Measurements from ENCODE around the gene USP12.

Gene USP12

GRCh38 chr13:27043013-27043412, 128.6 kb downstream of the USP12 start:
- no peak for TF ChIP-seq CTCF (IDR thresholded peaks at IDR 0.05; ENCODE audit: control insufficient read depth, insufficient read depth, low read depth, low read length, missing control alignments)
- H3K4me3 ChIP-seq (ENCODE audit: control insufficient read depth, low read depth, low read length), result no peak overlapping the region
- peak; percentile 95 for DNase-seq (ENCODE audit: low read depth)

- no peak overlapping the region for H3K4me3 ChIP-seq (ENCODE audit: control insufficient read depth, low read depth, low read length)
- no peak for DNase-seq (ENCODE audit: low read depth)
- TF ChIP-seq CTCF (IDR thresholded peaks at IDR 0.05; ENCODE audit: control insufficient read depth, insufficient read depth, low read depth, low read length, missing control alignments), result no peak
Measured at GRCh38 chr13:27041341-27041740, 130.3 kb downstream of the USP12 start.

- H3K4me3 ChIP-seq (ENCODE audit: control insufficient read depth, low read depth, low read length), result no peak overlapping the region
- no peak for TF ChIP-seq CTCF (IDR thresholded peaks at IDR 0.05; ENCODE audit: control insufficient read depth, insufficient read depth, low read depth, low read length, missing control alignments)
- DNase-seq (ENCODE audit: low read depth), result no peak
Measured at GRCh38 chr13:27040826-27041108, 130.8 kb downstream of the USP12 start.

- no peak for DNase-seq (ENCODE audit: low read depth)
- no peak overlapping the region for H3K4me3 ChIP-seq (ENCODE audit: control insufficient read depth, low read depth, low read length)
- no peak for TF ChIP-seq CTCF (IDR thresholded peaks at IDR 0.05; ENCODE audit: control insufficient read depth, insufficient read depth, low read depth, low read length, missing control alignments)
Measured at GRCh38 chr13:27039171-27039701, 132.4 kb downstream of the USP12 start.

- no peak for DNase-seq (ENCODE audit: low read depth)
- TF ChIP-seq CTCF (IDR thresholded peaks at IDR 0.05; ENCODE audit: control insufficient read depth, insufficient read depth, low read depth, low read length, missing control alignments), result no peak
- no peak overlapping the region for H3K4me3 ChIP-seq (ENCODE audit: control insufficient read depth, low read depth, low read length)
Measured at GRCh38 chr13:27038323-27038722, 133.3 kb downstream of the USP12 start.

- no peak for DNase-seq (ENCODE audit: low read depth)
- no peak for TF ChIP-seq CTCF (IDR thresholded peaks at IDR 0.05; ENCODE audit: control insufficient read depth, insufficient read depth, low read depth, low read length, missing control alignments)
- H3K4me3 ChIP-seq (ENCODE audit: control insufficient read depth, low read depth, low read length), result no peak overlapping the region
Measured at GRCh38 chr13:27037571-27037970, 134.0 kb downstream of the USP12 start.

GRCh38 chr13:27037171-27037570, 134.4 kb downstream of the USP12 start:
- no peak overlapping the region for H3K4me3 ChIP-seq (ENCODE audit: control insufficient read depth, low read depth, low read length)
- DNase-seq (ENCODE audit: low read depth), result no peak
- TF ChIP-seq CTCF (IDR thresholded peaks at IDR 0.05; ENCODE audit: control insufficient read depth, insufficient read depth, low read depth, low read length, missing control alignments), result no peak
